Mesodermal cell (in vitro differentiated cells): ENCODE data around the gene EYS.
"Not testable (repeated sequence)": the region's sequence is repeated elsewhere in the genome, so short reads cannot be mapped to it uniquely, and the experiment has no call there.

Experiments
- H3K27ac ChIP-seq: 2 replicates; pipeline ENCODE4 v1.7.0; 2013; ENCODE audit warnings: mild to moderate bottlenecking, low read depth, low read length, moderate library complexity; ENCODE audit not compliant: severe bottlenecking
- H3K36me3 ChIP-seq: 2 replicates; pipeline ENCODE4 v1.7.1; 2013; ENCODE audit warnings: mild to moderate bottlenecking, low read length, moderate library complexity; ENCODE audit not compliant: control insufficient read depth, insufficient read depth
- H3K4me1 ChIP-seq: one replicate; pipeline ENCODE4 v1.7.1; 2013; ENCODE audit warnings: mild to moderate bottlenecking, low read length; ENCODE audit not compliant: insufficient read depth, control insufficient read depth, poor library complexity, severe bottlenecking
- H3K4me3 ChIP-seq: 2 replicates; pipeline ENCODE4 v1.7.0; 2013; ENCODE audit warnings: low read length, control low read depth, mild to moderate bottlenecking; ENCODE audit not compliant: insufficient read depth, poor library complexity, severe bottlenecking; ENCODE audit errors: extremely low read depth
- H3K9me3 ChIP-seq: 2 replicates; pipeline ENCODE4 v1.7.1; 2013; ENCODE audit warnings: mild to moderate bottlenecking, low read length, moderate library complexity; ENCODE audit not compliant: control insufficient read depth
- WGBS, 2 experiments: methylation state at CpG; one replicate each; pipeline ENCODE4 v1.1.5; 2013; ENCODE audit warnings: missing lambda C conversion rate in 2 of 2; ENCODE audit not compliant: insufficient coverage in 2 of 2; 5-methylcytosine and 5-hydroxymethylcytosine counted together

Gene EYS

GRCh38 chr6:65633501-65633900 is 73.5 kb downstream of the EYS start:
- Histone ChIP-seq H3K9me3 (no peaks in the 10 kb centered on the region), H3K4me1 (no peaks in the 10 kb centered on the region), H3K4me3 (no peak overlapping the region), H3K36me3 (no peaks in the 10 kb centered on the region), H3K27ac (no peak overlapping the region)
- WGBS, 2 experiments: no CpG with 5 or more reads among the region's 1 CpG

- H3K4me3 ChIP-seq: no peak overlapping the region
- 44 to 71% methylated on average over 1 of the region's 2 CpGs for WGBS, 2 experiments
- no peaks in the 10 kb centered on the region for H3K4me1 ChIP-seq
- no peak overlapping the region for H3K27ac ChIP-seq
- no peaks in the 10 kb centered on the region for H3K36me3 ChIP-seq
- H3K9me3 ChIP-seq: no peaks in the 10 kb centered on the region
Observed at GRCh38 chr6:65631711-65632110, 75.3 kb downstream of the EYS start.

GRCh38 chr6:65627434-65627999 is 79.5 kb downstream of the EYS start:
- 92 to 94% methylated on average over 13 to 18 of the region's 35 CpGs for WGBS, 2 experiments
- not testable (repeated sequence) for H3K36me3 ChIP-seq, H3K4me1 ChIP-seq, H3K4me3 ChIP-seq, H3K9me3 ChIP-seq, H3K27ac ChIP-seq

GRCh38 chr6:65627015-65627414 is 80.0 kb downstream of the EYS start:
- Histone ChIP-seq H3K27ac (no peak overlapping the region), H3K4me1 (no peaks in the 10 kb centered on the region), H3K4me3 (no peak overlapping the region), H3K9me3 (no peaks in the 10 kb centered on the region), H3K36me3 (no peaks in the 10 kb centered on the region)
- WGBS, 2 experiments: 74 to 100% methylated on average over 1 to 4 of the region's 5 CpGs

- no peak overlapping the region for H3K4me3 ChIP-seq
- no peaks in the 10 kb centered on the region for H3K36me3 ChIP-seq
- no peaks in the 10 kb centered on the region for H3K4me1 ChIP-seq
- no peaks in the 10 kb centered on the region for H3K9me3 ChIP-seq
- 80% methylated on average over 1 of the region's 2 CpGs; no CpG with 5 or more reads in 1 of the 2 experiments for WGBS, 2 experiments
- no peak overlapping the region for H3K27ac ChIP-seq
Observed at GRCh38 chr6:65623566-65623965, 83.5 kb downstream of the EYS start.

- H3K27ac ChIP-seq: no peak overlapping the region
- no peaks in the 10 kb centered on the region for H3K36me3 ChIP-seq
- no CpG with 5 or more reads among the region's 2 CpGs for WGBS, 2 experiments
- no peaks in the 10 kb centered on the region for H3K9me3 ChIP-seq
- no peak overlapping the region for H3K4me3 ChIP-seq
- no peaks in the 10 kb centered on the region for H3K4me1 ChIP-seq
Observed at GRCh38 chr6:65610746-65611145, 96.3 kb downstream of the EYS start.

- Histone ChIP-seq H3K27ac (no peak overlapping the region), H3K4me3 (no peak overlapping the region), H3K9me3 (no peaks in the 10 kb centered on the region), H3K36me3 (no peaks in the 10 kb centered on the region), H3K4me1 (no peaks in the 10 kb centered on the region)
- 100% methylated on average over 1 to 2 of the region's 4 CpGs for WGBS, 2 experiments
Observed at GRCh38 chr6:65595540-65595939, 111.5 kb downstream of the EYS start.

GRCh38 chr6:65570340-65570739 is 136.7 kb downstream of the EYS start:
- H3K4me3 ChIP-seq: no peak overlapping the region
- 13% methylated on average over 1 of the region's 1 CpG; no CpG with 5 or more reads in 1 of the 2 experiments for WGBS, 2 experiments
- H3K4me1 ChIP-seq: no peaks in the 10 kb centered on the region
- no peaks in the 10 kb centered on the region for H3K36me3 ChIP-seq
- H3K27ac ChIP-seq: no peak overlapping the region
- no peaks in the 10 kb centered on the region for H3K9me3 ChIP-seq

- no peaks in the 10 kb centered on the region for H3K4me1 ChIP-seq
- WGBS, 2 experiments: 78 to 90% methylated on average over 1 of the region's 2 CpGs
- H3K27ac ChIP-seq: no peak overlapping the region
- H3K9me3 ChIP-seq: no peaks in the 10 kb centered on the region
- no peaks in the 10 kb centered on the region for H3K36me3 ChIP-seq
- no peak overlapping the region for H3K4me3 ChIP-seq
Observed at GRCh38 chr6:65569505-65569904, 137.5 kb downstream of the EYS start.

GRCh38 chr6:65569056-65569455 is 138.0 kb downstream of the EYS start:
- not testable (repeated sequence) for H3K4me3 ChIP-seq, H3K27ac ChIP-seq, H3K36me3 ChIP-seq, H3K4me1 ChIP-seq, H3K9me3 ChIP-seq
- WGBS, 2 experiments: 62 to 67% methylated on average over 2 to 7 of the region's 7 CpGs

- WGBS, 2 experiments: 80% methylated on average over 1 of the region's 3 CpGs; no CpG with 5 or more reads in 1 of the 2 experiments
- Histone ChIP-seq H3K36me3 (no peaks in the 10 kb centered on the region), H3K4me3 (no peak overlapping the region), H3K4me1 (no peaks in the 10 kb centered on the region), H3K9me3 (no peaks in the 10 kb centered on the region), H3K27ac (no peak overlapping the region)
Observed at GRCh38 chr6:65566117-65566516, 140.9 kb downstream of the EYS start.
